ENCODE data around the gene NME8.

The NME8 gene

GRCh38 chr7:37899712-37900247 lies 51.4 kb downstream of the NME8 start:
- DNase-seq (ENCODE audit: low spot score): no peak

GRCh38 chr7:37901236-37901827 lies 52.9 kb downstream of the NME8 start:
- DNase-seq (ENCODE audit: low spot score): peak; percentile 47

GRCh38 chr7:37901890-37902524 lies 53.6 kb downstream of the NME8 start:
- peak; percentile 22 for DNase-seq (ENCODE audit: low spot score)

- no peak for DNase-seq (ENCODE audit: low spot score)
These were observed 59.9 kb downstream of the NME8 start for GRCh38 chr7:37908221-37908788.

GRCh38 chr7:37912756-37913155 lies 64.4 kb downstream of the NME8 start:
- DNase-seq (ENCODE audit: low spot score): no peak

GRCh38 chr7:37915438-37915837 lies 67.0 kb downstream of the NME8 start:
- DNase-seq (ENCODE audit: low spot score): no peak

- DNase-seq (ENCODE audit: low spot score): no peak
These were observed 67.7 kb downstream of the NME8 start for GRCh38 chr7:37916017-37916672.

DNA sequence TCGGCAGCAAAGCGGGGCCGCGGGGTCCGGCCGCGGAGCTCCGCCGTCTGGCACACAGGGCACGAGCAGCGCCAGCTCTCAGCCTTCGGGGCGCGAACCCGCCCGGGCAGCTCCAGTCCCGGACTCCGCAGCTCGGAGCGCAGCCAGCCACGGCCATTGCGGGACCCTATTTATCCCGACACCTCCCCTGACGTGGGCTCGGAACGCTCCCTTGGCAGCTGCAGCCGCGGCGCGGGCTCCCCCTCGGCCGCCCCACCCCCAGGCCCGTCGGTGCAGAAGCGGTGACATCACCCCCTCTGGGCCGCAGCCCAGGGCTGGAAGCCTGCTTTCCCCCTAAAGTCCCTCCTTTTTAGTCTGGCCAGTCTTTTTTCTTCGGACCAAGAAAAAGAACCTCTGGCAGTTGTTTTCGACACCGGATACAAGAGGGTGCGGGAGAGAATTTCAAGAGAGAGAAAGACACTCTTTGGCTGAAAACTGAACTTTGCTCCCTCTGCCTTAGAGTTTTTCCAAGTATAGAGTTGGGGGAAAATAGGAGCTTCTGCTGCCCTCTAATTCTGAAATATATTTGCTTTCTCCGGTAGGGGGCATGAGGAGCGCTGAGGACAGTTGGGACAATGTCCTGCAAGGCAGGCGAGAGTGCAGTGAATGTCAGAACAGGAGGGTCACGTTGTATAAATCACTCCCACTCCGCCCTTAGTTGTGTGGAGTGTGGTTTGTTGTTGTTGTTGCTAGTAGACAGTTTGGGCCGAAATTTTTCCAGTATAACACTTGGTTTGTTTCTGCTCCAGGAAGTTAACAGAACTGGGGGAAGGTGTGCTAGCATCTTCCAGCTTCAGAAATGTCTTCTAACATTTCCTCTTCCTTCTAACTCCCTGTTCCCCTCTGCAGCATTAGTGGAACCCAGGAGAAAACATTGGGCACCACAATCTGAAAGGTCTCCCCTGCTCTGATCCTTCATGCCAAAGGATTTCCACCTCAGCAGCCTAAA lies 68.6 kb downstream of the NME8 start, which contains the start of gene SFRP4:
SFRP4 (minus strand) TSS at position 145 of the 988 bp plus-strand sequence. CDS start 280 bp downstream, outside the sequence.
- DNase-seq (ENCODE audit: low spot score): peak; percentile 22

- no peak for DNase-seq (ENCODE audit: low spot score)
These were observed 70.1 kb downstream of the NME8 start for GRCh38 chr7:37918526-37918925.

- no peak for DNase-seq (ENCODE audit: low spot score)
These were observed 72.0 kb downstream of the NME8 start, which contains the start of gene EPDR1 for GRCh38 chr7:37920305-37920848. Gene EPDR1 (plus strand): TSS chr7:37920640. CDS start chr7:37920940, 300 bp downstream.

GRCh38 chr7:37920849-37921805 lies 72.7 kb downstream of the NME8 start:
- DNase-seq (ENCODE audit: low spot score): no peak

GRCh38 chr7:37921876-37922275 lies 73.5 kb downstream of the NME8 start:
- DNase-seq (ENCODE audit: low spot score): no peak

GRCh38 chr7:37923996-37924395 lies 75.6 kb downstream of the NME8 start:
- no peak for DNase-seq (ENCODE audit: low spot score)

DNA sequence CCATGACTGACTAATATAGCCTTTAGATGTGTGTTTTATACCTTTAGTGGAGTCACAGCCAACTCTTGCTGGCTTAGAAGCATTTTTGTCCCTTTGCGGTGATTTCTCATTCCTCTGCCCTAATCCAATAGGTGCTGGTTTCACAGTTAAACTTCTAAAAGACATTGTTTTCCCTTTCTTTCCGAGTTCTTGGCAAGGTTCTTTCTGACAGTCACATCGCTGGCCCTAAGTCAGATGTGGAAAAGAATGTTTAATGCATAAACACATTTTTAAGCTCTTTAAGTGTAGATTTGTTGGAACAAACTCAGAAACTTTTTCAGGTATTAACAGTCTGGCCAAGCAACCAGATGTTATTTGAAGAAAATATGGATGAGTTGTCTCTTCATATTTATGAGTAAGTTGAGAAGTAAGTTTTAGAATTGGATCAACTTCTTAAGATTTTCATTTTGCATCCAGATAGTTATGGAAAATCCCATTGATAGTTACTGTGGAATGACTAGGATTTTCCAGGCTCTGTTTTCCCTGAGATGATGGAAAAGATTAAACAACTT lies 76.2 kb downstream of the NME8 start:
- no peak for DNase-seq (ENCODE audit: low spot score)

DNA sequence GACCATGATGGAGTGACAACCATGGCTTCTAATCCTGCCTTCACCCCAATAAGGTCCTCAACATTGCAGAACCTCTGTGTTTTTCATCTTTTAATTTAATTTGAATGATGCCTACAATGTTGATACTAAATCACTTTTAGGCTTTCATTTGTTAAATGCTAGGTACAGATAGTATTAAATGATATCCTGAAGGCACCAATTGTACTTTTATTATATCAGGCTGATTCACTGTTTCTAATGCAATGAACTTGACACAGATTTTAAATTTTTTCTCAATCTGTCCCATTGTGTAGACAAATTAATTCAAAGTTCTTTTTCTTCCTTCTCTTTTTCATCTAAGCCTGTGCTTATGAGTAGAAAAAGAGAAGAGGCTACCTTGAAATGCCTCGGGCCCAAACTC lies 77.2 kb downstream of the NME8 start:
- DNase-seq (ENCODE audit: low spot score): no peak

GRCh38 chr7:37927773-37928444 lies 79.5 kb downstream of the NME8 start:
- no peak for DNase-seq (ENCODE audit: low spot score)

DNA sequence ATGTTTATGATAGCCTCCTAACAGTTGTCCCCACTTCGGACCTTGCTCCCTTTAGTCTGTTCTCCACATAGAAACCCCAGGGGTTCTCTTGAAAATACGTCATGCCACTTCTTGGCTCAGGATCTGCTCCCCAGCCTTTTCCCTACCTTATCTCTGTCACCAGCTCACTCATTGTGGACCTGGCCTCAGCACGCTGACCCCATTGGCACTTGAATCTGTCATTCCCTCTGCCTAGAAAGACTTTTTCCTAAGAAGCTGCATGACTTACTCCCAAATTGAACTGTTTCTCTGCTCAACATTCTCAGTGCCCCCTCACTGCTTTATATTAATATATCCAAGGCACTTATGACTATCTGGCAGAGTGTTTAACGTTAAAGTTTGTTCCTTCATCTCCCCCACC lies 80.5 kb downstream of the NME8 start:
- DNase-seq (ENCODE audit: low spot score): no peak

DNA sequence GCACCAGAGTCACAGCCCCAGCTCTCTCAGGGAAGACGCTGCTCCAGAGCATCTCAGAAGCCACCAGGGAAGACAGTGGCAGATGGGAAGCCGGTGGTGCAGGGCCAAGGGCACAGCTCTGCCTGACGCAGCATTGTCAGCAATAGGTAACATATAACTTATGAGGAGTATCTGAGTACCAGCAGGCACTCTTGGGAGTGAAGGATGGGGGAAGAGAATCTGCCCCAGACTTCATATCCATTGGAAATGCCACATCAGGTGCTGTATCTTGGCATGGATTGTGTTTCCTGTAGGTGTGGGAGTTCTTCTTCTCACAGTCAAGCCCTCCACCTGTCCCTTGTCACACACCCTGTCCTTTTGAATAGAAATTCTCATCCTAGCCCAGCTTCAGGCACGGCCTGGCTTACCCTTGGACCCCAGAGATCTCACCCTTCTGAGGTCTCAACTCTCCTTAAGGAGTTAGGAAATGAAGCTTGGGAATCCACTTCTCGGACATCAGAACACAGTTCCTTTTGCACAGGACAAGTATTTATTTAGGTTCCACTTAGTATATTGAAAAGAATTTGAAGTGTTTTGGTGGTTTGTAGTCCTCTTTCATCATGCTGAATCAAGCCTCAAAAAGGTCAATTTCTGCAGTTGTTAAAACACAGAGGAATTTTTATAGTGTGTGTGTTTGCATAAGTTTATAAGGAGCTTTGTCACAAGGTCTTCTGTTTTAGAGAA lies 82.0 kb downstream of the NME8 start:
- no peak for DNase-seq (ENCODE audit: low spot score)

Data from COLO829 (cell line).